ENCODE results near the gene MACROD2.

Gene MACROD2

DNA sequence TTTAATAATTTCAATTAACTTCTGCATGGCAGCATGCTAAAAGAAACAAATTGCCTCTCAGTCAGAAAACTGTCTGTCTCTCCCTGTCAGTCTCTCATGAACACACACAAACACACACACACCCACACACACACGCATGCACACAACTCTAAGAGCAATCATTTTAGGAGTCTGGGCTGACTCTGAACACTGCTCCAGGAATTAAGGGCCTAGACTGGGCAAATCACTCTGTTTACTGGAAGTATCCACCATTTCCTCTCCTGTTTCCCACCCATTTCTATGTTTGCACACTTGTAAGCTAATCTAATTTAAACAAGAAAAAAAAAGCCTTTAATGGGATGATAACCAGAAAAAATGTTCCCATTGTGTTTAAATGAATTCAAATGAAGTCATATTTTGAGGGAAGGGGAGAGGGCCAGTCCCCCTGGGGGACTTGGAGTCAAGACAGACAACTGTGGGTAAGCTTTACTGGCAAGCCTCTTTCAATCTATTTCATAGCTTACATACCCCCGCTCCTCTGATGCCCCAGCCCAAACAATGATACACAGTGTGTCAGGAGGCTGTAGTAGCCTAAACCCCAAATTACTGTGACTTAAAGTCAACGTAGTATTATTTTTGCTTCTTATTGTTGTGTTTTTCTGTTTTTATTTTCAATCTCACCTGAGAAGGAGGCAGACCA lies 789.9 kb downstream of the MACROD2 start:
- DNase-seq (ENCODE audit: low spot score in 2 of 2) (no peak), ATAC-seq (ENCODE audit: low read depth) (no peak)
- Mint-ChIP-seq H3K27me3 (peaks cover 1% of the 10 kb centered on the region), H3K4me3 (no peak overlapping the region), H3K9me3 (no peaks in the 10 kb centered on the region), H3K27ac (no peak overlapping the region), H3K4me1 (no peaks in the 10 kb centered on the region), H3K36me3 (no peaks in the 10 kb centered on the region)

DNA sequence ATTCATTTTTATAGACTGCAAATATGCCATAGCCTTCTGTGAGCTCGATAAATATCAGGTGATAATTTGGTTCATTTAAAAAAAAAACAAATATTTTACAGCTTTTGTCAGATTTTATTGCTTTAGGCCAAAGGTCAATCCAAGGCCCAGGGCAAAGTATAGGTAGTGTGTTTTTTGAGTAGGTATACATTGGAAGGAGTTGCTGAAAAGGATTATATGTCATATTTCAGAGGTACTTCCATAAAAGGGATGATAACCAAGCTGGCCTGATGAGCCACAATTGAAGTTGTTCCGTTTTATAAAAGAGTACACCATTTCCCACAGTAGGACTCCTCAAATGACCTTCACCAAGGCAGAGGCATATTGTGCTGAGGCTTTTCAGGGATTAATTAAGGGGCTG lies 794.9 kb downstream of the MACROD2 start:
- H3K27me3 Mint-ChIP-seq = no peaks in the 10 kb centered on the region

DNA sequence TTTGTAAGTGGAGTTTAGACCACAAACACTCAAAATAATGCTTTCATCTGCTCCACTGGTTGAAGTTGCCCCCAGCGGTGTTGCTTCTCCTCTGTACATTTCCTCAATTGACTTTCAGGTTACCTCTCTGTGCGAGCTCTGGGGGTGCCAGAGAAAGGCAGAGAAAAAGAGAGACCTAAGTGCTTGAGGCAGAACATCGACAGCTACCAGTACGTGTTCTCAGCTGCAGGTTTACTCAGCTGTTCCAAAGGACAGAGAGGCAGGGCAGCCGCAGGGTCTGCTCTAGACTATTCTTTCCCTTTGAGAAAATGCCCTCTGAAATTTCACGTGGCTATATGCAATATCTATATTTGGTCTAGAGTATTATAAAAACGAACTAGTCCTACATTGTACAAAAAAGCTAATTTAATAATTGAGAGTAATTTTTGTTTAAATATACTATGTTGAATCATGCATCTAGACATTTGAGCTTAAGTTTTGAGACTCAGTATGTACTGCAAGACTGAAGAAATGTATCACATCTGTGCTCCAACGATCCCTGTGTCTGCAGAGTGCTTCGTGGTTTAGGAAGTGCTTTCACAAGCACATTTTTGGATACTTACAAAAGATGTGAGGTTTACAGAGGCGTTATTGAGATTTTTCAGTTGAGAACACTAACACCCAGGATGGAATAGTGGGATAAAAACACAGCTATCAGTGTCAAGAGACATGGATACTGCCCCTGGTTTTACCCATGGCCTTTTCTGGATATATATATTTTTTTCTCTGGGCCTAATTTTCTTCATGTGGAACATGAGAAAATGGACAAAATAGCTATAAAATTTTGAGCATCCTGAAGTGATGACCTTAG lies 795.7 kb downstream of the MACROD2 start:
- no peaks in the 10 kb centered on the region for H3K27me3 Mint-ChIP-seq
- no peak for DNase-seq (ENCODE audit: low spot score in 2 of 2)
- H3K4me1 Mint-ChIP-seq = no peaks in the 10 kb centered on the region
- no peak overlapping the region for H3K27ac Mint-ChIP-seq
- no peaks in the 10 kb centered on the region for H3K36me3 Mint-ChIP-seq
- peaks cover 2% of the 10 kb centered on the region for H3K9me3 Mint-ChIP-seq
- no peak overlapping the region for H3K4me3 Mint-ChIP-seq
- no peak for ATAC-seq (ENCODE audit: low read depth)

More for the DNA sequence above, 794.9 kb downstream of the MACROD2 start:
- ATAC-seq (ENCODE audit: low read depth) (no peak), DNase-seq (ENCODE audit: low spot score in 2 of 2) (no peak)
- Mint-ChIP-seq H3K4me3 (no peak overlapping the region), H3K4me1 (no peaks in the 10 kb centered on the region), H3K36me3 (no peaks in the 10 kb centered on the region), H3K27ac (no peak overlapping the region), H3K9me3 (peaks cover 2% of the 10 kb centered on the region)

DNA sequence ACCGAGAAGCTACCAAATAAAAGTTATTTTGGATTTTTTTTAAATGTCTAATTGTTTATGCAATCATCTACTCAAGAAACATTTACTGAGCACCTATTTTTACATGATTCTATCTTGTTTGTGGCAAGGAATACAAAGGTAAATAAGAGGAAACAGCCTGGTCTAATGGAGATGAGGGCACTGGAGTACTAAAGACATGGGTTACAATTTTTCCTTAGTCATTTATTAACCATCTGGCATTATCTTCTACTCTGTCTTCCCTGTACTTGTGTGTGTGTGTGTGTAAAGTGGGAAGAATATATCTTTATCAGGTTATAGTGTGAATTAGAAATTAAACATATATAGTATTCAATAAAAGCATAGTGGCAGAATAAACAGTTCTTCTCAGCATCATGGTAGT lies 797.6 kb downstream of the MACROD2 start:
- Mint-ChIP-seq H3K4me3 (no peak overlapping the region), H3K27me3 (no peaks in the 10 kb centered on the region), H3K27ac (no peak overlapping the region), H3K36me3 (no peaks in the 10 kb centered on the region), H3K9me3 (peaks cover 4% of the 10 kb centered on the region), H3K4me1 (no peaks in the 10 kb centered on the region)
- ATAC-seq (ENCODE audit: low read depth) = no peak
- DNase-seq (ENCODE audit: low spot score in 2 of 2) = no peak

DNA sequence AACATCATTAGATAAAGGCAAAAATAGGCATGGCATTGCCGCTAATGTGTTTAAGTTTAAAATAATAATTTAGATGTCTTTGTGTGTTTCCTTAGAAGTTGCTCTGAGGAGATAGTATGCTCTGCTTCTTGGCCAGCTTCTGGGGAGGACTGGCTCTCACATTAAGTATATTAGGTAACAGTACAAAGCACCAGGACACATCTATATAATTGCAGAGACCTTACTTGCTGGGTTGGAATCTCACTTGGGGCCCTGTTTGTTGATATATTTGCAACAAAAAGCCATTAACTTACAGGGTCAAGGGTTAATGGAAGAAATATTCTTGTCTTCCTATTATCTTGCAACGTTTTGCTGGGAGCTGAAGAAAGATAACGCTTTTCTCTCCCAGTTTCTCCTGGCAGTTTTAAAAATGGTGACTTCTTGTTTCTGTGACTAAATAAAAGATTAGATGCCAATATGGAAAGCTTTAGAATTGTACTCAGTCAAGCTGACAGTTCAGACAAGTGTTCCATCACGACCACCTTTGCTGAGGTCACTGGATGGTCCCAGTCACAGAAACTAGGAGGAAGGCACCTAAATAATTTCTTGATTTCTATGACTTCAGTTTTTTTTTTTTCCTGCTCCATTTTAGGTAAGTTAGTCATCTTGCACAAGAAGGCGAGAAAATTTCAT lies 804.4 kb downstream of the MACROD2 start:
- Mint-ChIP-seq H3K4me1 (no peaks in the 10 kb centered on the region), H3K36me3 (no peaks in the 10 kb centered on the region), H3K27ac (no peak overlapping the region), H3K27me3 (peaks cover 4% of the 10 kb centered on the region), H3K4me3 (no peak overlapping the region), H3K9me3 (peaks cover 4% of the 10 kb centered on the region)
- no peak for DNase-seq (ENCODE audit: low spot score in 2 of 2)
- ATAC-seq (ENCODE audit: low read depth) = no peak

DNA sequence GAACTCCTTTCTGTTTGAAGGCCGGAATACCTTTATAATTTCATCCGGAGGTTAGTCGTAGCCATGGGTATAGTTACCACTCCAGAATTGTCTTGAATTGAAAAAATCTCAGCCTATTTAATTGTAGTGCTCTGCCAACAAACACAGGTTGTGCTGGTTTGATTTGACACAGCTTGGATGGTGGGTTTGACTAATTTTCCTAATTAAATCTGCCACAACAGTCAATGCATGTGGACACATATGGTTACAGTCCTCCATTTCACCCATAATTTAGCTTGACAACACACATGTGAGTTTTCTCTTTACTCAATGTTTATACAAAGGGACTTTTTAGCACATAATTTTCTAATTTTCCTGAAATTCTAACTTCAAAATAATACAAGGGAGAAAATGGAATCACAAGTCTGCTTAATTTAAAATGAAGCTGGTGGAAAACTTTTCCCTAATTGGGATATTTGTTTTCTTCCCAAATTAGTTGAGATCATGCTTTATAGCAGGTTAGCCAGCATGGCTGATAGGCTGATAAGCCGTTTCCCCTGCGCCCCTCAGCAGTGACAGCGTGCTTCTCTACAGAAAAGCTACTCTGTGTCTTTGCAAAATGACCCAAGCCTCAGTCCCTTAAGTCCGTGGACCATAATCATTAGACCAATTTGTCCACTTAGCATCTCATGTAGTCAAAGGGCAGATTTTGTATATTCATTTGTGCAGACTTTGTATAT lies 805.5 kb downstream of the MACROD2 start:
- H3K4me3 Mint-ChIP-seq = no peak overlapping the region
- H3K27ac Mint-ChIP-seq = no peak overlapping the region
- no peak for ATAC-seq (ENCODE audit: low read depth)
- H3K9me3 Mint-ChIP-seq = peaks cover 2% of the 10 kb centered on the region
- H3K27me3 Mint-ChIP-seq = peaks cover 7% of the 10 kb centered on the region
- DNase-seq (ENCODE audit: low spot score in 2 of 2) = no peak
- no peaks in the 10 kb centered on the region for H3K36me3 Mint-ChIP-seq
- no peaks in the 10 kb centered on the region for H3K4me1 Mint-ChIP-seq

DNA sequence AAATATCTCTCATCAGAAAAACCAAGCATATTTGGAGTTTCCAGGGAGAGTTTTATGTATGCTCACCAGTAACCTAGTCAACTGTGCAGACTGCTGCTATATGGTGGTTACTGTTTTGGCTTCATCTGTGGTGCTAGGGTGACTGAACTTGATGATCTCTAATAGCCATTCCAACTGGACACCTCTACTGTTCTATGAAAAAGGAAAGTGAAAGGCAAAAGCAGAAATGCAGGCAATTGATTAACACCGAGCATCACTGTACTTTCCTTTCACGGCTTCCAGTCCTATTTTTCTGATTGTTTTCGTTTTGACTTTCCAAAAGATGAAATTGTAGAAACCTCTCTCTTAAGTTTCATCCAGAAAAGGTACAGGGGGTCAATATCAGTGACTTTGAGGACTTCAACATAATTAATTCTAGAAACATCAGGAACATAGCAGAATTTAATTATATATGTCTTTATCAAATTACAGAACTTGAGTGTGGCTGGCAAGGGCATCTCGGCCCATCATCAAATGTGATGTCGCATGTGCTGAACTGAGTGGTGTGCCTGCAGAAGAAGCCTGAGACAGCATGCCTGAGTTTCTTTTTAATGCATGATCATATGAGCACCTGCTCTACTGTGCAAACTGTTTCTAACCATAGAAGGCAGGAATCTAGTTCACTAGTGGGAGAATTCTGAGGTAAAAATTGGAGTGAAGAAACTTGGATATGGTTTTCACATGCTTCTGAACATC lies 806.4 kb downstream of the MACROD2 start:
- Mint-ChIP-seq H3K36me3 (no peaks in the 10 kb centered on the region), H3K27ac (no peak overlapping the region), H3K9me3 (peaks cover 2% of the 10 kb centered on the region), H3K27me3 (peaks cover 7% of the 10 kb centered on the region), H3K4me3 (no peak overlapping the region), H3K4me1 (no peaks in the 10 kb centered on the region)
- no peak for DNase-seq (ENCODE audit: low spot score in 2 of 2)
- no peak for ATAC-seq (ENCODE audit: low read depth)

DNA sequence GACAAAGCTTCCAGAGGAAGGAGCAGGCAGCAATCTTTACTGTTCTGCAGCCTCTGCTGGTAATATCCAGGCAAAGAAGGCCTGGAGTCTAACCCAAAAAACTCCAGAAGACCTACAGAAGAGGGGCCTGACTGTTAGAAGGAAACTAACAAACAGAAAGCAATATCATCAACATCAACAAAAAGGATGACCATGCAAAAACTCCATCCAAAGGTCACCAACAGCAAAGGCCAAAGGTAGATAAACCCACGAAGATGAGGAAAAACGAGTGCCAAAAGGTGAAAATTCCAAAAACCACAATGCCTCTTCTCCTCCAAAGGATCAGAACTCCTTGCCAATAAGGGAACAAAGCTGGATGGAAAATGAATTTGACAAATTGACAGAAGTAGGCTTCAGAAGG lies 811.9 kb downstream of the MACROD2 start:
- no peak for ATAC-seq (ENCODE audit: low read depth)
- no peaks in the 10 kb centered on the region for H3K4me1 Mint-ChIP-seq

DNA sequence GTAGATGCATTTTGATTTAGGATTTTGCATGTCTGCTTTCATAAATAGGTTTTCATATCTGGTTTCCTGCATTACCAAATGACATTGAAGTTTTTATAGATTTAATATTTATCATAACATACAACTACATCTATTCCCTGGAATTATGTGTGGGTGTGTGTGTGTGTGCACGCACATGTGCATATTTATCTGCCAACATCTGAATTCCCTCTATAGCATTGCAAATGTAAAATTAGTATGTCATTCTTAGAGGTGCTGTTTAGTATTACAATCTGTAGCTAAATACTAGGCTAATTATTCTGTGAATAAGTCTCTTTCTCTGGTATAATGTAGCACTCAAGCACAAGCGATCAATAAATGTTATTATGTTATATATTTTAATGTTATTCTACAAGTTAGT lies 820.0 kb downstream of the MACROD2 start:
- DNase-seq (ENCODE audit: low spot score in 2 of 2) = no peak
- no peaks in the 10 kb centered on the region for H3K36me3 Mint-ChIP-seq
- no peak overlapping the region for H3K27ac Mint-ChIP-seq

More for the DNA sequence above, 811.9 kb downstream of the MACROD2 start:
- H3K36me3 Mint-ChIP-seq = no peaks in the 10 kb centered on the region
- H3K9me3 Mint-ChIP-seq = peaks cover 14% of the 10 kb centered on the region
- H3K27ac Mint-ChIP-seq = no peak overlapping the region
- no peak overlapping the region for H3K4me3 Mint-ChIP-seq
- no peak for DNase-seq (ENCODE audit: low spot score in 2 of 2)
- H3K27me3 Mint-ChIP-seq = peaks cover 7% of the 10 kb centered on the region

DNA sequence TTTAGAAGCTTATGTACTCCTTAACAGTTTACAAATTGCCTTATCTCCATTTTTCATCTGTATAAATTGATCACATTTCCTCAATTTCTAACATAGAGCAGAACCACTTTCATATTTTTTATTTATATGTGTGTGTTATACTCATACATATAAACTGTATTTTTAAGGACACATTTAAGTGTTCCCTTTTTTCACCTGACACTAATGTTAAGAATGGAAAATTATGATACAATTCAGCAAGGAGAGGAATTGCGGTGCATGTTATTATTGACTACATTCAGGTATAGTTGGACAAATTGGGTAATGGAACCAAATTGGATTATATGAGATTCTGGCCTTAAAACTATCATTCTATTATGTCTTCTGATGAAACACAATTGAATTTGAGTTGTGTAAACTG lies 821.2 kb downstream of the MACROD2 start:
- no peaks in the 10 kb centered on the region for H3K27me3 Mint-ChIP-seq
- H3K4me3 Mint-ChIP-seq = no peak overlapping the region
- H3K36me3 Mint-ChIP-seq = no peaks in the 10 kb centered on the region
- H3K4me1 Mint-ChIP-seq = no peaks in the 10 kb centered on the region
- no peak overlapping the region for H3K27ac Mint-ChIP-seq
- DNase-seq (ENCODE audit: low spot score in 2 of 2) (no peak), ATAC-seq (ENCODE audit: low read depth) (no peak)
- no peaks in the 10 kb centered on the region for H3K9me3 Mint-ChIP-seq

More for the DNA sequence above, 820.0 kb downstream of the MACROD2 start:
- no peak for ATAC-seq (ENCODE audit: low read depth)
- peaks cover under 1% of the 10 kb centered on the region for H3K9me3 Mint-ChIP-seq
- H3K4me1 Mint-ChIP-seq = no peaks in the 10 kb centered on the region
- no peaks in the 10 kb centered on the region for H3K27me3 Mint-ChIP-seq
- H3K4me3 Mint-ChIP-seq = no peak overlapping the region

DNA sequence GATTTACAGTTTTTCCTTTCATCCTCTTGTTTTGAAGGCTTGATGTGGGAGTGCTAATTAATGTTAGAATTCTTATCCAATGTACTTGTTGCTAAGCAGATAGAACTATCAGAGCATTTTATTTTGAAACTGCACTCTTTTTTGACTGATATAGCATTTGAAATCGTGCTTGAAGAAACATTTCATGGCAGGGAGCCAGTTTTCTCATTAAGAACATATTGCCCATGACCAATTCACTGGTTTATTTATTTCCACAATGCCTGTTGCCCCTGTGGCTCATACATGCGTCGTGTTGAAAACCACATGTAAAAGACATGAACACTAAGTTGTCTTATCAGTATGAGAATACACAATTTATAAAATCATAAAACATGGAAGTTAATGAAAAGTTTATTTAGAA lies 821.8 kb downstream of the MACROD2 start:
- no peak overlapping the region for H3K27ac Mint-ChIP-seq
- ATAC-seq (ENCODE audit: low read depth) = no peak
- no peak for DNase-seq (ENCODE audit: low spot score in 2 of 2)
- H3K9me3 Mint-ChIP-seq = no peaks in the 10 kb centered on the region
- no peaks in the 10 kb centered on the region for H3K4me1 Mint-ChIP-seq
- H3K27me3 Mint-ChIP-seq = no peaks in the 10 kb centered on the region
- H3K36me3 Mint-ChIP-seq = no peaks in the 10 kb centered on the region
- no peak overlapping the region for H3K4me3 Mint-ChIP-seq

DNA sequence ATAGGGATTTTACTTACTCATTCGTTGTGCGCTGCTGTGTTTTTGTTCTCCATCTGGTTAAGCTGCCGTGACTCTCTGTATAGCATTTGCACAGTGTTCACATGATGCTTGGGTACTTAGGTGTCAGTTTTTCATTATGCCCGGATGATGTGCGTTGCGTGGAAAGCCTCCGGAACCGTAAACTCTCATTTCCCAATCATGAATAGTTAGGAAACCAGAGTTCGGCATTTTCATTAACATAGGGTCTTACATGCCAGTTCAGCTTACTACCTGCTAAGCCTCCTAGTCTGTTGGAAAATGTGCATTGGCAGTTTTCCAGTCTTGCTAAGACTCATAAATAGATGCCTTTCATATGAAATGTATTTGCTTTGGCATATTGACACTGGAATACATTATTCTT lies 825.5 kb downstream of the MACROD2 start:
- Mint-ChIP-seq H3K9me3 (no peaks in the 10 kb centered on the region), H3K36me3 (no peaks in the 10 kb centered on the region), H3K4me1 (no peaks in the 10 kb centered on the region), H3K4me3 (no peak overlapping the region), H3K27ac (no peak overlapping the region), H3K27me3 (no peaks in the 10 kb centered on the region)
- no peak for ATAC-seq (ENCODE audit: low read depth)
- no peak for DNase-seq (ENCODE audit: low spot score in 2 of 2)

DNA sequence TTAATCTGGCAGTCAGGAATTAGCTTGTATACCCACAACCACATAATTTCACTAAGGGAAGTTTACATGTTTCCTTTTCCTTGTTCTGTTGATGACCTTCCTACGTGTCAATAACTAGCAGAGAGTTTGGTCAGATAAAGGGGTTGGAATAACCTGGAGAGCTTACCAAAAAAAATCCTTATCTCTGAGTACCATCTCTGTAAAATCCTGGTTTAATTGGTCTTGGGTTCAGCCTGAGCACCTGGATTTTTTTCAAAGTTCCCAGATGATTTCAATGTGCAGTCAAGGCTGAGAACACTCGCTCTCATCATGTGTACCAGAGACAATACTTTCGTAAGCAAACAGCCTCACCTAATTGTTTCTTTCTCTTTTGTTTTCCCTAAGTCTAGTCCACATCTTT lies 825.9 kb downstream of the MACROD2 start:
- Mint-ChIP-seq H3K36me3 (no peaks in the 10 kb centered on the region), H3K4me3 (no peak overlapping the region), H3K9me3 (no peaks in the 10 kb centered on the region), H3K27ac (no peak overlapping the region), H3K27me3 (no peaks in the 10 kb centered on the region), H3K4me1 (no peaks in the 10 kb centered on the region)
- ATAC-seq (ENCODE audit: low read depth) (no peak), DNase-seq (ENCODE audit: low spot score in 2 of 2) (no peak)
